Activated B cell treated with CpG ODN at 0.5 μM for 24 hours (primary cell): ENCODE measurements around the gene WNT9A. TPM values are rescaled to one million over a fixed set of nuclear protein-coding genes. Genes with fewer than 3 reads are reported as not detected.

ENCODE experiments used
- ATAC-seq: fragments of 200-7000 bp; cut with Tn5 transposase; one replicate; pipeline ENCODE4 v1.10.0; 2021; ENCODE audit warnings: low read depth, mild to moderate bottlenecking, moderate library complexity
- CTCF ChIA-PET: fragments of 350-600 bp; sonication (Branson Sonifier 250); formaldehyde crosslinking; loops from one replicate; lab custom pipeline; 2021; ENCODE audit warnings: antibody characterized with exemption; lab: Charles Lee
- POLR2A ChIA-PET: fragments of 350-600 bp; sonication (Branson Sonifier 250); formaldehyde crosslinking; loops from one replicate; lab custom pipeline; 2021; ENCODE audit warnings: antibody characterized with exemption; lab: Charles Lee
- DNase-seq: peaks from one replicate; pipeline ENCODE4 v3.0.0; 2022
- H3K27ac Mint-ChIP-seq: one replicate; pipeline ENCODE4 v1.8.0; 2020; ENCODE audit warnings: mixed read lengths
- H3K27me3 Mint-ChIP-seq: one replicate; pipeline ENCODE4 v1.8.0; 2021; ENCODE audit warnings: mixed read lengths
- H3K36me3 Mint-ChIP-seq: one replicate; pipeline ENCODE4 v1.8.0; 2021; ENCODE audit warnings: low read depth, mixed read lengths
- H3K4me1 Mint-ChIP-seq: one replicate; pipeline ENCODE4 v1.8.0; 2021; ENCODE audit warnings: mixed read lengths
- H3K4me3 Mint-ChIP-seq: one replicate; pipeline ENCODE4 v1.8.0; 2020; ENCODE audit warnings: mild to moderate bottlenecking, mixed read lengths
- H3K9me3 Mint-ChIP-seq: one replicate; pipeline ENCODE4 v1.8.0; 2020; ENCODE audit warnings: mixed read lengths
- CTCF ChIP-seq: fragments of 200-600 bp; IDR thresholded peaks from one replicate; pipeline ENCODE4 v1.8.0; 2022; ENCODE audit warnings: antibody characterized with exemption, mild to moderate bottlenecking
- intact Hi-C: fragments of 100-400 bp; cut with micrococcal nuclease; formaldehyde crosslinking; loops from one replicate; pipeline ENCODE4 v1.15.1; 2024
- total RNA-seq: library from RNA; stranded (reverse); gene quantifications from 2 replicates; pipeline ENCODE4 v1.2.3, GENCODE V29; 2022

The WNT9A gene
- total RNA-seq, 1 donor from 2014 or later, result not detected

- Mint-ChIP-seq H3K9me3 (no peaks in the 10 kb centered on the region), H3K27me3 (no peaks in the 10 kb centered on the region), H3K27ac (no peak overlapping the region), H3K36me3 (no peaks in the 10 kb centered on the region), H3K4me1 (no peaks in the 10 kb centered on the region), H3K4me3 (no peak overlapping the region)
- DNase-seq (peak; percentile 14), ATAC-seq (no peak)
- POLR2A ChIA-PET, result no interaction called here
- no peak for TF ChIP-seq CTCF
- intact Hi-C loops, result no loop called here
- CTCF ChIA-PET, result no interaction called here
These were observed 48.5 kb downstream of the WNT9A start for GRCh38 chr1:227899141-227899819.

GRCh38 chr1:227898502-227899140 lies 49.1 kb downstream of the WNT9A start:
- ChIA-PET POLR2A (no interaction called here), CTCF (no interaction called here)
- no peaks in the 10 kb centered on the region for H3K9me3 Mint-ChIP-seq
- no peaks in the 10 kb centered on the region for H3K36me3 Mint-ChIP-seq
- intact Hi-C loops, result no loop called here
- DNase-seq (peak; percentile 10), ATAC-seq (no peak)
- H3K27me3 Mint-ChIP-seq, result no peaks in the 10 kb centered on the region
- H3K4me1 Mint-ChIP-seq, result no peaks in the 10 kb centered on the region
- no peak for TF ChIP-seq CTCF
- H3K4me3 Mint-ChIP-seq, result no peak overlapping the region
- no peak overlapping the region for H3K27ac Mint-ChIP-seq

GRCh38 chr1:227897704-227898438 lies 49.9 kb downstream of the WNT9A start:
- Mint-ChIP-seq H3K9me3 (no peaks in the 10 kb centered on the region), H3K4me3 (no peak overlapping the region), H3K36me3 (no peaks in the 10 kb centered on the region), H3K27ac (no peak overlapping the region), H3K27me3 (no peaks in the 10 kb centered on the region), H3K4me1 (no peaks in the 10 kb centered on the region)
- no peak for TF ChIP-seq CTCF
- DNase-seq, result peak; percentile 11
- no peak for ATAC-seq
- ChIA-PET CTCF (no interaction called here), POLR2A (no interaction called here)
- intact Hi-C loops, result no loop called here

GRCh38 chr1:227896710-227897655 lies 50.7 kb downstream of the WNT9A start:
- DNase-seq (peak; percentile 5), ATAC-seq (no peak)
- Mint-ChIP-seq H3K4me1 (no peaks in the 10 kb centered on the region), H3K27ac (no peak overlapping the region), H3K9me3 (no peaks in the 10 kb centered on the region), H3K4me3 (no peak overlapping the region), H3K27me3 (no peaks in the 10 kb centered on the region), H3K36me3 (no peaks in the 10 kb centered on the region)
- ChIA-PET CTCF (no interaction called here), POLR2A (no interaction called here)
- TF ChIP-seq CTCF, result no peak
- intact Hi-C loops, result no loop called here
